ENCODE results near the gene MRPS6. TPM values are rescaled to one million over a fixed set of nuclear protein-coding genes. Genes with fewer than 3 reads are reported as not detected.
A peak's percentile ranks its signal among the peaks of the same experiment; 100 is the strongest.

MRPS6 gene
- total RNA-seq, 2 experiments from 2014 or later, result 102 to 117 TPM

DNA sequence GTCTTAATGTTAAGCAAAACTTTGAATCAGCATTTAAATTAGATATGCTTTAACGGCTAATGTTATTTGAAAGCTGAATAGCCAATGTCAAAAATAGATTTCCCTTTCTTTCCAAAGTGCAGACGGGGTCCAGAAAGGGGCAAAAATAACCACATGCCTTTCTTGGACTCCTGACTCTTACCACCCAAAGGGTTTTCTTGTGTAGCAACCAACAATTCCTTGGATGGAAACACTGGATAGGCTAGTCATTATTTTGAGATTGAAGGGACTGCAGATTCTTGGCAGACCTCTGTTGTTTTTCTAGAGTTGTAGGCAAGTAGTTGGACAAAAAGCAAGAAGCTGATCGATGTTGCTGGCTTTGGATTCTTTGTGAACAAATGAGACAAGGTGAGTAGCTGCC lies 107.0 kb downstream of the MRPS6 start:
- Mint-ChIP-seq H3K36me3 (ENCODE audit: low read depth) (no peaks in the 10 kb centered on the region), H3K4me1 (peaks cover 6% of the 10 kb centered on the region), H3K9me3 (ENCODE audit: low read depth) (no peaks in the 10 kb centered on the region), H3K4me3 (no peak overlapping the region), H3K27ac (no peak overlapping the region), H3K27me3 (no peaks in the 10 kb centered on the region)
- no peak for DNase-seq
- ATAC-seq, result no peak
- ChIA-PET CTCF (no interaction called here), POLR2A (no interaction called here)
- intact Hi-C loops (cut with DNase I, micrococcal nuclease), result no loop called here

DNA sequence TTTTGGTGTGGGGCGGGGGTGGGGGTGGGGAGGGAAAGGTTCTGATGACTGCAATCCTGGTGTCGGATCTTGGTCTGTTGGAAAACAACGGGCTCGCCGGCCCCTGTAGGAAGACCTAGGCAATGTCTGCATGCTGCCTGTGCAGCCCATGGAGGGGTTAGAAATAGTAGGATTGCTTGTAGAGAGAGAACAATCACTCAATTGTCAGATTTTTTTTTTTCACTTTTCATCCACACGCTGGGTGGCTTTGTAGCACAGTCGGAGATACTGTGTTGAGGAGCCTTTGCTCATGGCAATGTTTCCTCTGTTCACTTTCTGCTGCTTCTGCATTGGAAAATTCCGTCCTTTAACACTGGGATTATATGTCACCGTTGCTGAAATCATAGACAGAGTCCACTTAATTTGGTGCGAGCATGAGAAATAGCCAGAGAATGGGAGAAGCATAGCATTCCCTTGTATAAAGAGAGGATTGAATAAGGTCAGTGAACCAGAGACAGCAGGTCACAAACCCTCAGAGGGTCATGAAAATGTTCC lies 107.5 kb downstream of the MRPS6 start:
- ATAC-seq, result no peak
- Mint-ChIP-seq H3K4me3 (no peak overlapping the region), H3K27me3 (no peaks in the 10 kb centered on the region), H3K36me3 (ENCODE audit: low read depth) (no peaks in the 10 kb centered on the region), H3K4me1 (peaks cover 6% of the 10 kb centered on the region), H3K27ac (no peak overlapping the region), H3K9me3 (ENCODE audit: low read depth) (no peaks in the 10 kb centered on the region)
- intact Hi-C loops (cut with DNase I, micrococcal nuclease), result no loop called here
- DNase-seq, result no peak
- ChIA-PET CTCF (no interaction called here), POLR2A (no interaction called here)

DNA sequence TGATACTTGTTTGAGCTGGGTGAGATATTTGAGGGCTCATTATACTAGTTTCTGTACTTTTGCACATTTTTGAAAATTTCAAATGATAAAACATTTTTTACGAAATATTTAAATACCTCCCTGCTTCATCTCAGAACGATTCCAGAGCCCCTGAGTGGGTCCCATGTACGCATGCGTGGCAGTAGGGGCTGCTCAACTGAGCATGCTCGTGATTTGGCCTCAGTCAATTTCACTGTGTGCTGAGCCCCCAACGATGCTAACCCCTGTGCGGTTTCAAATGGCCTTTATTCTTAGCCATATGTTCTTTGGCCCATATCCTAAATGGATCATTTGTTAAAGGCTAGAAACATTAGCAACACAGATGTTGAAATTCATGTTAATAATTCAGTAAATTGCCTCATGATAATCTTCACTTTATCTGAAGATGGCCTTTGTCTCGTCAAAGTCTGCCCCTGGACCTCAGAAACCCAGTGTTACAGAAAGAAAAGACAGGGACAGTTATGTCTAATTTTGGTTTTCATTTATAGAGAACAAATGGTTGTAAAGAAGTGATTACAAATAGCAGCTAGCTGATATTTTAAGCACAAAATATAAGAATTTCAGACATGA lies 108.2 kb downstream of the MRPS6 start:
- no peak overlapping the region for H3K27ac Mint-ChIP-seq
- no peak for ATAC-seq
- intact Hi-C loops (cut with DNase I, micrococcal nuclease), result no loop called here
- H3K9me3 Mint-ChIP-seq (ENCODE audit: low read depth), result no peaks in the 10 kb centered on the region
- CTCF ChIA-PET, result no interaction called here
- DNase-seq, result no peak
- H3K27me3 Mint-ChIP-seq, result no peaks in the 10 kb centered on the region
- no peaks in the 10 kb centered on the region for H3K36me3 Mint-ChIP-seq (ENCODE audit: low read depth)
- peaks cover 6% of the 10 kb centered on the region for H3K4me1 Mint-ChIP-seq
- no peak overlapping the region for H3K4me3 Mint-ChIP-seq
- POLR2A ChIA-PET, result no interaction called here

- Mint-ChIP-seq H3K4me1 (peaks cover 6% of the 10 kb centered on the region), H3K9me3 (ENCODE audit: low read depth) (no peaks in the 10 kb centered on the region), H3K27me3 (no peaks in the 10 kb centered on the region), H3K36me3 (ENCODE audit: low read depth) (no peaks in the 10 kb centered on the region), H3K27ac (no peak overlapping the region), H3K4me3 (no peak overlapping the region)
- intact Hi-C loops (cut with DNase I, micrococcal nuclease), result no loop called here
- CTCF ChIA-PET, result no interaction called here
- ATAC-seq (no peak), DNase-seq (no peak)
- POLR2A ChIA-PET, result no interaction called here
Observed at GRCh38 chr21:34182436-34182835, 109.1 kb downstream of the MRPS6 start.

GRCh38 chr21:34183331-34183928 lies 110.1 kb downstream of the MRPS6 start:
- Mint-ChIP-seq H3K4me3 (no peak overlapping the region), H3K36me3 (ENCODE audit: low read depth) (no peaks in the 10 kb centered on the region), H3K27me3 (no peaks in the 10 kb centered on the region), H3K9me3 (ENCODE audit: low read depth) (no peaks in the 10 kb centered on the region), H3K4me1 (peaks cover 2% of the 10 kb centered on the region), H3K27ac (no peak overlapping the region)
- ChIA-PET POLR2A (no interaction called here), CTCF (no interaction called here)
- intact Hi-C loops (cut with DNase I, micrococcal nuclease), result no loop called here
- no peak for ATAC-seq
- no peak for DNase-seq

DNA sequence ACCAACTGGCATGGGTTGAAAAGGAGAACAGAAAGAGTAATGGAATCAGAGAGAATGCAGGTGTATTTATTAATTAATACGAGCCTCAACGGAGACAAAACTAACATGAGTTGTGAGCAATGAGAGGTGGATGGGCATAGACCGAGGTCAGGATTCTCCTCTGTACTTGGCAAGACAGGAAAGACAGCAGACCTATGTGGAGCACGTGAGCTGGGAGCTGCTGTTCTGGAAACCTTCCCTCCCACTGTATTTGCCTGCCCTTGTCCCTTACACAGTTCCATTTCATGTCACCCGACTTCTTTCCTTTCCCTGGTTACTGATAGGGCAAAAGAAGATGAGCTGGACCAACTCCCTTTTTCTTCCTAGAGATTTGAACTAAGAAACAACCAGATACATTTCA lies 110.9 kb downstream of the MRPS6 start:
- DNase-seq (no peak), ATAC-seq (no peak)
- CTCF ChIA-PET, result interaction anchor here (0.6 kb wide), 1 partner anchor 56 kb away, joined by 3 read pairs; no protein-coding TSS in a partner anchor
- Mint-ChIP-seq H3K9me3 (ENCODE audit: low read depth) (no peaks in the 10 kb centered on the region), H3K4me1 (no peaks in the 10 kb centered on the region), H3K4me3 (no peak overlapping the region), H3K36me3 (ENCODE audit: low read depth) (no peaks in the 10 kb centered on the region), H3K27me3 (no peaks in the 10 kb centered on the region), H3K27ac (no peak overlapping the region)
- intact Hi-C loops (cut with DNase I, micrococcal nuclease), result no loop called here
- POLR2A ChIA-PET, result no interaction called here

DNA sequence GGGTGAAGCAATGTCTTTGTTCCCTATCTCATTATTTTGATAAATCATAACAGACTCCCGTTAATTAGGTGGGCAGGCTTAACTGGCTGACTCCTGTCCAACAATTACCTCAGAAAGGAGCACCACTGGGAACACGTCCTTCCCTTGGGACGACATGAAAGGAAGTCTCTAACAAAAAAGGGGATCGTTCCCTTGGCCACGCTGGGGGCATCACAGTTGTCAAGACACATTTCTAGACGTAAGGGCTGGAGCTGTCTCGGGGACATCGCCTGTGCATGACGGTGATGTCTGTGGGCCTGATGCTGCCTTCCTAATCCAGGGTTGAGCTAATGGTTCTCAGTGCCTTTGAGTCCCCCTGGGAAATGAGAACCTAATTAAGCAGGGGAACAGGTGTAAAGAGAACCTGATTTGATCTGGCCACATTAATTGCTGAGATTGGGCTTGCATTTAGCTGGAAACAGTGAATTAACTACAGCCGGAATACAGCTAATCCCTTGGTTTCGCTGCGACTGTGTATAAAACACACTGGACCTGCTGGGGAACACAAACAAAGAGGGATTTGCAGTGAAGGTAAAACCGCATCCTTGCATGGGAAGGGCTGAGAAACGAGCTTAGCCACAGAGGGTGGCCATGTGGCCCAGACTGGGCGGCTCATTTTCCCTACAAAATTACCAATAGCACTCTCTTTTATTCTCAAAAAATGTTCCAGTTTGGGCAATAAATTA lies 111.8 kb downstream of the MRPS6 start:
- ChIA-PET CTCF (interaction anchor here (0.8 to 1.3 kb wide), 3 partner anchors 11 to 56 kb away, joined by 3 to 4 read pairs (median 3); no protein-coding TSS in a partner anchor), POLR2A (no interaction called here)
- Mint-ChIP-seq H3K9me3 (ENCODE audit: low read depth) (no peaks in the 10 kb centered on the region), H3K36me3 (ENCODE audit: low read depth) (no peaks in the 10 kb centered on the region), H3K4me1 (peaks cover 4% of the 10 kb centered on the region), H3K4me3 (no peak overlapping the region), H3K27me3 (no peaks in the 10 kb centered on the region), H3K27ac (no peak overlapping the region)
- ATAC-seq, result no peak
- no peak for DNase-seq
- intact Hi-C loops (cut with DNase I, micrococcal nuclease), result no loop called here

DNA sequence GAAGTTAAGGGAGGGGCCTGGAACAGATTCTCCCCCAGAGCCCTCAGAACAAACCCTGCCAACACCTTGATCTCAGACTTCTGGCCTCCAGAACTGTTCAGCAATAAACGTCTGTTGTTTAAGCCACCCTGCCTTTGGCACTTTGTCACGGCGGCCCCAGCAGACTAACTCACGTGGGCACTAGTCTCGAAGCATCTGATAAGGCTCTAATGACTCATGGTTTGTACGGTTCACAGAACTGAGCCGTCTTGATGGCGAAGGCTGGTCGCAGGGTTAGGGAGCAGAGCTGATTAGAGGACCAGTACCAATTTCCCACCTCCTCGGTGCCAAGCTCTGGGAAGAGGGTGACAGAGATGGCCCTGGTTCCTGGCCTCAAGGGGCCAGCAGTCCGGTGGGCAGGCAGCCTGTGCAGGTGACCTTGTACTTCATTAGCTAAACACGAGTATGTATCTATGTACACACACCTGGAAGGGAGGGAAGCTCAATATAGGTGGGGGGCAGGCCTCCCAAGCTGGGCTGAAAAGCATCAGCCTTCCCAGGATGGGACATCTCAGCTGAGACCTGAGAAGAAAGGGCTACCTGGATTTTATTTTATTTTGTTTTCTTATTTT lies 112.8 kb downstream of the MRPS6 start:
- no peaks in the 10 kb centered on the region for H3K9me3 Mint-ChIP-seq (ENCODE audit: low read depth)
- H3K27ac Mint-ChIP-seq, result no peak overlapping the region
- no peaks in the 10 kb centered on the region for H3K36me3 Mint-ChIP-seq (ENCODE audit: low read depth)
- intact Hi-C loops (cut with DNase I, micrococcal nuclease), result no loop called here
- DNase-seq (no peak), ATAC-seq (no peak)
- H3K4me3 Mint-ChIP-seq, result no peak overlapping the region
- no peaks in the 10 kb centered on the region for H3K27me3 Mint-ChIP-seq
- CTCF ChIA-PET, result interaction anchor here (0.5 to 1.5 kb wide), 3 partner anchors 10 to 1152 kb away, joined by 3 to 7 read pairs (median 3); no protein-coding TSS in a partner anchor
- POLR2A ChIA-PET, result no interaction called here
- peaks cover 14% of the 10 kb centered on the region for H3K4me1 Mint-ChIP-seq

DNA sequence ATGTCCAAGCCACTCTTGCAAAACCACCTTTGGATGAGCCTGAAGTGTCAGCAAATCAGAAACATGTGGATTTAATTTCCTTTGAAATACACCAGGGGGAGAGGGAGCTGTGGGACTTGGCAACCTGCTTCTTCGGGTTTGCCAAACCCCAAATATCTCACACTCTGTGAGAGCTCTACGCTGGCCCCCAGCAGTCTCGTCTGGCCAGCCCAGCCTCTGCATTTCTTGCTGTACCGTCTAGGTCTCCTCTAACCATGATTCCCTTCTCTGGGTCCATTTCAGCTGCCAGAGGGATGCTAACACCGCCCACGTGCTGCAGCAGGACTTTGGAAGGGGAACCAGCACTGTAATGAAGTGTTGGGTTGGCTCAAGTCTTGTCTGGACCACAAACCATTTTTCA lies 114.6 kb downstream of the MRPS6 start:
- Mint-ChIP-seq H3K27ac (no peak overlapping the region), H3K36me3 (ENCODE audit: low read depth) (no peaks in the 10 kb centered on the region), H3K27me3 (no peaks in the 10 kb centered on the region), H3K4me1 (peaks cover 23% of the 10 kb centered on the region), H3K9me3 (ENCODE audit: low read depth) (no peaks in the 10 kb centered on the region), H3K4me3 (no peak overlapping the region)
- no peak for ATAC-seq
- no peak for DNase-seq
- POLR2A ChIA-PET, result no interaction called here
- intact Hi-C loops (cut with DNase I, micrococcal nuclease), result no loop called here
- CTCF ChIA-PET, result interaction anchor here (0.9 to 1.5 kb wide), 3 partner anchors 14 to 264 kb away, joined by 3 to 7 read pairs (median 3); no protein-coding TSS in a partner anchor

DNA sequence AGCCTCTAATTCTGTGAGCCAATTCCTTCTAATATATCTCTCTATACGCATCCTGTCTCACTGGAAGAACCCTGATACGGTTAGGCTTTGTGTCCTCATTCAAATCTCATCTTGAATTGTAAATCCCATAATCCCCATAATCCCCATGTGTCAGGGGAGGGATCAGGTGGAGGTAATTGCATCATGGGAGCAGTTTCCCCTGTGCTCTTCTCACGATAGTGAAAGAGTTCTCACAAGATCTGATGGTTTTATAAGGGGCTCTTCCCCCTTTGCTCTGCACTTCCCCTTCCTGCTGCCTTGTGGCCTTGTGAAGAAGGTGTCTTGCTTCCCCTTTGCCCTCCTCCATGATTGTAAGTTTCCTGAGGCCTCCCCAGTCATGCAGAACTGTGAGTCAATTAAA lies 116.1 kb downstream of the MRPS6 start:
- H3K27ac Mint-ChIP-seq, result peak overlapping the region; percentile 10
- DNase-seq (no peak), ATAC-seq (no peak)
- intact Hi-C loops (cut with DNase I, micrococcal nuclease), result no loop called here
- H3K27me3 Mint-ChIP-seq, result no peaks in the 10 kb centered on the region
- peaks cover 23% of the 10 kb centered on the region for H3K4me1 Mint-ChIP-seq
- ChIA-PET CTCF (no interaction called here), POLR2A (no interaction called here)
- H3K36me3 Mint-ChIP-seq (ENCODE audit: low read depth), result no peaks in the 10 kb centered on the region
- no peaks in the 10 kb centered on the region for H3K9me3 Mint-ChIP-seq (ENCODE audit: low read depth)
- no peak overlapping the region for H3K4me3 Mint-ChIP-seq

- ChIA-PET CTCF (interaction anchor here (0.8 to 1.2 kb wide), 2 partner anchors 11 to 100 kb away, joined by 3 to 5 read pairs; no protein-coding TSS in a partner anchor), POLR2A (no interaction called here)
- no peaks in the 10 kb centered on the region for H3K9me3 Mint-ChIP-seq (ENCODE audit: low read depth)
- no peaks in the 10 kb centered on the region for H3K27me3 Mint-ChIP-seq
- peaks cover 23% of the 10 kb centered on the region for H3K4me1 Mint-ChIP-seq
- ATAC-seq (peak; percentile 42), DNase-seq (no peak)
- intact Hi-C loops (cut with DNase I, micrococcal nuclease), result no loop called here
- no peak overlapping the region for H3K4me3 Mint-ChIP-seq
- peak overlapping the region; percentile 16 for H3K27ac Mint-ChIP-seq
- H3K36me3 Mint-ChIP-seq (ENCODE audit: low read depth), result no peaks in the 10 kb centered on the region
Observed at GRCh38 chr21:34190576-34191321, 117.4 kb downstream of the MRPS6 start.
